ENCODE measurements around the gene AKAP8L. TPM values are rescaled to one million over a fixed set of nuclear protein-coding genes. Genes with fewer than 3 reads are reported as not detected.

AKAP8L gene
- total RNA-seq, 1 experiment from 2014 or later, result 231 TPM

DNA sequence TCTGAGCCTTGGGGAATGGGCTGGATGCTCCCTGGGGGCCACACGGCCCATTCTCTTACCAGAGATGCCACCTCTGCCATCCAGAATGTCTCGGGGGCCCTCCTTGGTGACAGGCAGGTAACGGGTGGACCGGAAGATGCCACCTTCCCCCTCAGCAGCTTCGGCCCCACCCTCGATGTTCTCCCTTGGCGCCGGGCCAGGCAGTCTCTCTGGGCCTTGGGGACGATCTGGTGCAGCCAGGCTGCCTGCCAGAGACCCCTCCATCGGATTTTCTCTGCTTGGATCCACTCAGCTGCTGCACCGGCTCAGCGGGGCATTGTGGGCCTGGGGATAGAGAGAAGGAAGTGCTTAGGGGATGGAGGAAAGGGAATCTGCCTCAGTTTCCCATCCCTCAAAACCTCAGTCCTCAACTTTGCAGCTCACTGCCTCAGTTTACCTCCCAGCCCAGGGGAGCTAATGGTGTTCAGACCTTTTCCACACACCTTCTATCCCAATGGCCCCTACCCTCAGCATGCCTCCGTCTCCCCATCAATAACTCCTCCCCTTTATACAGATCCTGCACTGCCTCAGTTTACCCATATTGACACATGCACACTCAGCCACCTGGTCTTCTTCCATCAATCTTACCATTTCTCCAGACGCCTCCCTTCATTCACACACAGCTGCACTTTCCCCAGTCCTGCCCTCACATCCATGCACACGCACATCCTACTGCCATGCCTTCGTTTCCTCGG, 29.4 kb upstream of the AKAP8L start:
- CTCF ChIA-PET, result interaction anchor here (1.5 kb wide), 1 partner anchor 29 kb away, joined by 4 read pairs; no protein-coding TSS in a partner anchor

DNA sequence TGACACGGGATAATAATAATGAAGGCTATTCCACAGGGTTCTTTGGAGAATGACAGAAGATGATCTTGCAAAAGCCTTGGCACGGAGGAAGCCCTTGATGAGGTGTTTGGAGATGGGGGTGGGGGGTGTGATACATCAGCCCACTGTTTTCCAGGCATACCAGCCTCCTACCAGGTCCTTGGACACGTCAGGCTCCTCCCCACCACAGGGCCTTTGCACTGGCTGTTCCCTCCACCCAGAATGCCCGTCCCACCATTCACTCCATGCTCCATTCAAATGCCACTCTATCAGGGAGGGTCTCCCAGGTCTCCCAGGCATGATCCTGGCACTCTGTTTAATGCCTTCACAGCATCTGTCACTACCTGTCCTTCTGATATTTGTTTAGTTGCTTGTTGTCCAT, 28.3 kb upstream of the AKAP8L start:
- CTCF ChIA-PET, result no interaction called here
- no peak for DNase-seq (ENCODE audit: low spot score)
- POLR2A ChIA-PET, result no interaction called here
- H3K27me3 Mint-ChIP-seq (ENCODE audit: low read depth), result peaks cover 19% of the 10 kb centered on the region
- TF ChIP-seq, protein P1, sequence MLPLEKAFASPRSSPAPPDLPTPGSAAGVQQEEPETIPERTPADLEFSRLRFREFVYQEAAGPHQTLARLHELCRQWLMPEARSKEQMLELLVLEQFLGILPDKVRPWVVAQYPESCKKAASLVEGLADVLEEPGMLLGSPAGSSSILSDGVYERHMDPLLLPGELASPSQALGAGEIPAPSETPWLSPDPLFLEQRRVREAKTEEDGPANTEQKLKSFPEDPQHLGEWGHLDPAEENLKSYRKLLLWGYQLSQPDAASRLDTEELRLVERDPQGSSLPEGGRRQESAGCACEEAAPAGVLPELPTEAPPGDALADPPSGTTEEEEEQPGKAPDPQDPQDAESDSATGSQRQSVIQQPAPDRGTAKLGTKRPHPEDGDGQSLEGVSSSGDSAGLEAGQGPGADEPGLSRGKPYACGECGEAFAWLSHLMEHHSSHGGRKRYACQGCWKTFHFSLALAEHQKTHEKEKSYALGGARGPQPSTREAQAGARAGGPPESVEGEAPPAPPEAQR (CRISPR knock-in tag; IDR thresholded peaks at IDR 0.05), result no peak
- TF ChIP-seq, protein P2, sequence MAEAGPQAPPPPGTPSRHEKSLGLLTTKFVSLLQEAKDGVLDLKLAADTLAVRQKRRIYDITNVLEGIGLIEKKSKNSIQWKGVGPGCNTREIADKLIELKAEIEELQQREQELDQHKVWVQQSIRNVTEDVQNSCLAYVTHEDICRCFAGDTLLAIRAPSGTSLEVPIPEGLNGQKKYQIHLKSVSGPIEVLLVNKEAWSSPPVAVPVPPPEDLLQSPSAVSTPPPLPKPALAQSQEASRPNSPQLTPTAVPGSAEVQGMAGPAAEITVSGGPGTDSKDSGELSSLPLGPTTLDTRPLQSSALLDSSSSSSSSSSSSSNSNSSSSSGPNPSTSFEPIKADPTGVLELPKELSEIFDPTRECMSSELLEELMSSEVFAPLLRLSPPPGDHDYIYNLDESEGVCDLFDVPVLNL (CRISPR knock-in tag; IDR thresholded peaks at IDR 0.05; ENCODE audit: borderline replicate concordance, low read depth), result no peak
- no peak for TF ChIP-seq SOX15 (CRISPR knock-in tag; IDR thresholded peaks at IDR 0.05)
- H3K9me3 Mint-ChIP-seq, result no peaks in the 10 kb centered on the region
- no peak overlapping the region for H3K4me3 Mint-ChIP-seq
- no peaks in the 10 kb centered on the region for H3K36me3 Mint-ChIP-seq
- H3K4me1 Mint-ChIP-seq, result peaks cover 9% of the 10 kb centered on the region
- no peak overlapping the region for H3K27ac Mint-ChIP-seq
- ATAC-seq, result no peak

More for the DNA sequence above, 29.4 kb upstream of the AKAP8L start:
- no peak for TF ChIP-seq ZNF396 (CRISPR knock-in tag; IDR thresholded peaks at IDR 0.05; ENCODE audit: borderline replicate concordance)
- TF ChIP-seq, protein P3, sequence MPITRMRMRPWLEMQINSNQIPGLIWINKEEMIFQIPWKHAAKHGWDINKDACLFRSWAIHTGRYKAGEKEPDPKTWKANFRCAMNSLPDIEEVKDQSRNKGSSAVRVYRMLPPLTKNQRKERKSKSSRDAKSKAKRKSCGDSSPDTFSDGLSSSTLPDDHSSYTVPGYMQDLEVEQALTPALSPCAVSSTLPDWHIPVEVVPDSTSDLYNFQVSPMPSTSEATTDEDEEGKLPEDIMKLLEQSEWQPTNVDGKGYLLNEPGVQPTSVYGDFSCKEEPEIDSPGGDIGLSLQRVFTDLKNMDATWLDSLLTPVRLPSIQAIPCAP (CRISPR knock-in tag; IDR thresholded peaks at IDR 0.05), result no peak
- TF ChIP-seq ZNF232 (CRISPR knock-in tag; IDR thresholded peaks at IDR 0.05), result no peak
- TF ChIP-seq, protein P4, sequence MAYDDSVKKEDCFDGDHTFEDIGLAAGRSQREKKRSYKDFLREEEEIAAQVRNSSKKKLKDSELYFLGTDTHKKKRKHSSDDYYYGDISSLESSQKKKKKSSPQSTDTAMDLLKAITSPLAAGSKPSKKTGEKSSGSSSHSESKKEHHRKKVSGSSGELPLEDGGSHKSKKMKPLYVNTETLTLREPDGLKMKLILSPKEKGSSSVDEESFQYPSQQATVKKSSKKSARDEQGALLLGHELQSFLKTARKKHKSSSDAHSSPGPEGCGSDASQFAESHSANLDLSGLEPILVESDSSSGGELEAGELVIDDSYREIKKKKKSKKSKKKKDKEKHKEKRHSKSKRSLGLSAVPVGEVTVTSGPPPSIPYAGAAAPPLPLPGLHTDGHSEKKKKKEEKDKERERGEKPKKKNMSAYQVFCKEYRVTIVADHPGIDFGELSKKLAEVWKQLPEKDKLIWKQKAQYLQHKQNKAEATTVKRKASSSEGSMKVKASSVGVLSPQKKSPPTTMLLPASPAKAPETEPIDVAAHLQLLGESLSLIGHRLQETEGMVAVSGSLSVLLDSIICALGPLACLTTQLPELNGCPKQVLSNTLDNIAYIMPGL (CRISPR knock-in tag; IDR thresholded peaks at IDR 0.05), result no peak
- TF ChIP-seq, protein P5, sequence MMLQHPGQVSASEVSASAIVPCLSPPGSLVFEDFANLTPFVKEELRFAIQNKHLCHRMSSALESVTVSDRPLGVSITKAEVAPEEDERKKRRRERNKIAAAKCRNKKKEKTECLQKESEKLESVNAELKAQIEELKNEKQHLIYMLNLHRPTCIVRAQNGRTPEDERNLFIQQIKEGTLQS (CRISPR knock-in tag; conservative IDR thresholded peaks at IDR 0.05), result no peak
- TF ChIP-seq, protein P6, sequence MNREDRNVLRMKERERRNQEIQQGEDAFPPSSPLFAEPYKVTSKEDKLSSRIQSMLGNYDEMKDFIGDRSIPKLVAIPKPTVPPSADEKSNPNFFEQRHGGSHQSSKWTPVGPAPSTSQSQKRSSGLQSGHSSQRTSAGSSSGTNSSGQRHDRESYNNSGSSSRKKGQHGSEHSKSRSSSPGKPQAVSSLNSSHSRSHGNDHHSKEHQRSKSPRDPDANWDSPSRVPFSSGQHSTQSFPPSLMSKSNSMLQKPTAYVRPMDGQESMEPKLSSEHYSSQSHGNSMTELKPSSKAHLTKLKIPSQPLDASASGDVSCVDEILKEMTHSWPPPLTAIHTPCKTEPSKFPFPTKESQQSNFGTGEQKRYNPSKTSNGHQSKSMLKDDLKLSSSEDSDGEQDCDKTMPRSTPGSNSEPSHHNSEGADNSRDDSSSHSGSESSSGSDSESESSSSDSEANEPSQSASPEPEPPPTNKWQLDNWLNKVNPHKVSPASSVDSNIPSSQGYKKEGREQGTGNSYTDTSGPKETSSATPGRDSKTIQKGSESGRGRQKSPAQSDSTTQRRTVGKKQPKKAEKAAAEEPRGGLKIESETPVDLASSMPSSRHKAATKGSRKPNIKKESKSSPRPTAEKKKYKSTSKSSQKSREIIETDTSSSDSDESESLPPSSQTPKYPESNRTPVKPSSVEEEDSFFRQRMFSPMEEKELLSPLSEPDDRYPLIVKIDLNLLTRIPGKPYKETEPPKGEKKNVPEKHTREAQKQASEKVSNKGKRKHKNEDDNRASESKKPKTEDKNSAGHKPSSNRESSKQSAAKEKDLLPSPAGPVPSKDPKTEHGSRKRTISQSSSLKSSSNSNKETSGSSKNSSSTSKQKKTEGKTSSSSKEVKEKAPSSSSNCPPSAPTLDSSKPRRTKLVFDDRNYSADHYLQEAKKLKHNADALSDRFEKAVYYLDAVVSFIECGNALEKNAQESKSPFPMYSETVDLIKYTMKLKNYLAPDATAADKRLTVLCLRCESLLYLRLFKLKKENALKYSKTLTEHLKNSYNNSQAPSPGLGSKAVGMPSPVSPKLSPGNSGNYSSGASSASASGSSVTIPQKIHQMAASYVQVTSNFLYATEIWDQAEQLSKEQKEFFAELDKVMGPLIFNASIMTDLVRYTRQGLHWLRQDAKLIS (CRISPR knock-in tag; IDR thresholded peaks at IDR 0.05; ENCODE audit: borderline replicate concordance), result no peak
- TF ChIP-seq SP1 (CRISPR knock-in tag; conservative IDR thresholded peaks at IDR 0.05), result no peak
- no peak for TF ChIP-seq ZNF121 (CRISPR knock-in tag; IDR thresholded peaks at IDR 0.05)
- no peak for TF ChIP-seq HMGA2 (CRISPR knock-in tag; IDR thresholded peaks at IDR 0.05)
- TF ChIP-seq RELA (CRISPR knock-in tag; IDR thresholded peaks at IDR 0.05; ENCODE audit: borderline replicate concordance), result no peak
- TF ChIP-seq ZNF317 (CRISPR knock-in tag; IDR thresholded peaks at IDR 0.05; ENCODE audit: borderline replicate concordance, low read depth), result no peak
- no peak for TF ChIP-seq ESRRA (CRISPR knock-in tag; IDR thresholded peaks at IDR 0.05; ENCODE audit: borderline replicate concordance)
- no peak for TF ChIP-seq FOXP1 (CRISPR knock-in tag; IDR thresholded peaks at IDR 0.05; ENCODE audit: borderline replicate concordance)
- TF ChIP-seq ZNF219 (CRISPR knock-in tag; IDR thresholded peaks at IDR 0.05; ENCODE audit: borderline replicate concordance), result no peak
- Mint-ChIP-seq H3K27me3 (ENCODE audit: low read depth) (peaks cover 27% of the 10 kb centered on the region), H3K36me3 (no peaks in the 10 kb centered on the region), H3K27ac (no peak overlapping the region), H3K4me1 (peaks cover 9% of the 10 kb centered on the region), H3K4me3 (peak overlapping the region; percentile 75), H3K9me3 (no peaks in the 10 kb centered on the region)
- ATAC-seq (no peak), DNase-seq (ENCODE audit: low spot score) (no peak)
- POLR2A ChIA-PET, result interaction anchor here (0.6 kb wide), 1 partner anchor 106 kb away, joined by 6 read pairs; no protein-coding TSS in a partner anchor
